Stimulated activated CD4-positive, alpha-beta T cell treated with anti-CD3 and anti-CD28 coated beads, TNF-alpha, amount 100 ng/mL, for 1 hour (primary cell): ENCODE results near the gene GDPD5.

Experiments used
- DNase-seq, 3 donors: peaks; one replicate each; pipeline ENCODE4 v3.0.0-alpha.2; 2020; ENCODE audit warnings: low read depth in 3 of 3, low spot score in 1 of 3

Gene GDPD5

GRCh38 chr11:75536786-75537641 is 11.3 kb upstream of the GDPD5 start:
- DNase-seq, result no peak

GRCh38 chr11:75535071-75535470 is 9.3 kb upstream of the GDPD5 start:
- no peak for DNase-seq

GRCh38 chr11:75534259-75535069 is 8.7 kb upstream of the GDPD5 start:
- DNase-seq, result no peak

- DNase-seq, result no peak
These were observed 8.1 kb upstream of the GDPD5 start for GRCh38 chr11:75533896-75534258.

GRCh38 chr11:75532200-75533048 is 6.7 kb upstream of the GDPD5 start:
- peak; percentile 58 to 73 (median 71) for DNase-seq

- no peak for DNase-seq
These were observed 5.6 kb upstream of the GDPD5 start for GRCh38 chr11:75531325-75531724.

- no peak for DNase-seq
These were observed 4.8 kb upstream of the GDPD5 start for GRCh38 chr11:75530577-75530976.

- DNase-seq, result no peak
These were observed 2.4 kb upstream of the GDPD5 start for GRCh38 chr11:75527938-75528735.

GRCh38 chr11:75527130-75527529 is 1.4 kb upstream of the GDPD5 start:
- DNase-seq, result no peak

GRCh38 chr11:75526192-75526541 is 426 bp upstream of the GDPD5 start:
- no peak for DNase-seq

GRCh38 chr11:75524665-75525432 is 892 bp downstream of the GDPD5 start:
- DNase-seq, result peak in 1 of 3 donors; percentile 12

- DNase-seq, result no peak
These were observed 1.7 kb downstream of the GDPD5 start for GRCh38 chr11:75523811-75524664.

- DNase-seq, result no peak
These were observed 2.6 kb downstream of the GDPD5 start for GRCh38 chr11:75523189-75523588.

GRCh38 chr11:75522286-75523044 is 3.3 kb downstream of the GDPD5 start:
- DNase-seq, result no peak

GRCh38 chr11:75520688-75521087 is 5.1 kb downstream of the GDPD5 start:
- no peak for DNase-seq

GRCh38 chr11:75518771-75519653 is 6.7 kb downstream of the GDPD5 start:
- no peak for DNase-seq

GRCh38 chr11:75518204-75518549 is 7.6 kb downstream of the GDPD5 start:
- no peak for DNase-seq
